ENCODE data around the gene EMC6. TPM values are rescaled to one million over a fixed set of nuclear protein-coding genes. Genes with fewer than 3 reads are reported as not detected.

EMC6 gene
- total RNA-seq, 1 experiment from 2014 or later = 62.4 TPM

DNA sequence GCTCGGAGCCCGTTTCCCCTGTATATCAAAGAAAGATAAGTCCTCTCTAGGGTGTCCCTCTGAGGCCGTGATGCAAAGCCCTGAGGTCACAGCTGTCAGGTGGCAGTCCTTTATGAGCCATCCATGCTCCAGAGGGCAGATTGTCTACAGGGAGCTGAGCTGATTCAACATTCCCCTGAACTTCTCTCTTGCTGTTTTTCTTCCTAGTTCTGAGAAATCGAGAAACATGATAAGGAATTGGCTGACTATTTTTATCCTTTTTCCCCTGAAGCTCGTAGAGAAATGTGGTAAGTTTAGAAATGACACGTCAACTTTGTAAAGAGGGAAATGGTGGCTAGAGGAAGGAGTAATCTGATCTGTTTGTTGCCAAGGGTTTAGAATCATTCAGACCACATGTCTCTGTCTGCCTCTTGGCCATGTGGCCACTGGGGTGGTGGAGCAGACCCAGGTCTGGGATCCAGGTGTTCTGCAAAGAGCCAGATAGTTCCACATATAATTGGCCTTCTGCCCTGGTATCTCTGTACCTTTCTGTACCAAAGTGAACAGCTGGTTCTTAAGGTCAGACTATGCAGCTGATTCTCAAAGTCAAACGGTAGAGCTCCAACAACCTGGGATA is 28.5 kb upstream of the EMC6 start (continued):
- TF ChIP-seq, protein P1, sequence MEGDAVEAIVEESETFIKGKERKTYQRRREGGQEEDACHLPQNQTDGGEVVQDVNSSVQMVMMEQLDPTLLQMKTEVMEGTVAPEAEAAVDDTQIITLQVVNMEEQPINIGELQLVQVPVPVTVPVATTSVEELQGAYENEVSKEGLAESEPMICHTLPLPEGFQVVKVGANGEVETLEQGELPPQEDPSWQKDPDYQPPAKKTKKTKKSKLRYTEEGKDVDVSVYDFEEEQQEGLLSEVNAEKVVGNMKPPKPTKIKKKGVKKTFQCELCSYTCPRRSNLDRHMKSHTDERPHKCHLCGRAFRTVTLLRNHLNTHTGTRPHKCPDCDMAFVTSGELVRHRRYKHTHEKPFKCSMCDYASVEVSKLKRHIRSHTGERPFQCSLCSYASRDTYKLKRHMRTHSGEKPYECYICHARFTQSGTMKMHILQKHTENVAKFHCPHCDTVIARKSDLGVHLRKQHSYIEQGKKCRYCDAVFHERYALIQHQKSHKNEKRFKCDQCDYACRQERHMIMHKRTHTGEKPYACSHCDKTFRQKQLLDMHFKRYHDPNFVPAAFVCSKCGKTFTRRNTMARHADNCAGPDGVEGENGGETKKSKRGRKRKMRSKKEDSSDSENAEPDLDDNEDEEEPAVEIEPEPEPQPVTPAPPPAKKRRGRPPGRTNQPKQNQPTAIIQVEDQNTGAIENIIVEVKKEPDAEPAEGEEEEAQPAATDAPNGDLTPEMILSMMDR (IDR thresholded peaks at IDR 0.05 in 2 of 3, conservative IDR thresholded peaks at IDR 0.05 in 1 of 3; ENCODE audit: borderline replicate concordance in 1 of 3, insufficient read depth in 1 of 3, low read depth in 2 of 3, low read length in 2 of 3) = no peak
- TF ChIP-seq, protein P2, sequence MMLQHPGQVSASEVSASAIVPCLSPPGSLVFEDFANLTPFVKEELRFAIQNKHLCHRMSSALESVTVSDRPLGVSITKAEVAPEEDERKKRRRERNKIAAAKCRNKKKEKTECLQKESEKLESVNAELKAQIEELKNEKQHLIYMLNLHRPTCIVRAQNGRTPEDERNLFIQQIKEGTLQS (IDR thresholded peaks at IDR 0.05) = no peak
- TF ChIP-seq SRF (IDR thresholded peaks at IDR 0.05; ENCODE audit: low read depth) (no peak), SIN3A (IDR thresholded peaks at IDR 0.05; ENCODE audit: low read depth) (no peak), CEBPB (IDR thresholded peaks at IDR 0.05; ENCODE audit: low read depth) (no peak), EGR1 (IDR thresholded peaks at IDR 0.05; ENCODE audit: low read depth) (no peak)
- TF ChIP-seq, protein P3, sequence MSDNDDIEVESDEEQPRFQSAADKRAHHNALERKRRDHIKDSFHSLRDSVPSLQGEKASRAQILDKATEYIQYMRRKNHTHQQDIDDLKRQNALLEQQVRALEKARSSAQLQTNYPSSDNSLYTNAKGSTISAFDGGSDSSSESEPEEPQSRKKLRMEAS (IDR thresholded peaks at IDR 0.05) = no peak

DNA sequence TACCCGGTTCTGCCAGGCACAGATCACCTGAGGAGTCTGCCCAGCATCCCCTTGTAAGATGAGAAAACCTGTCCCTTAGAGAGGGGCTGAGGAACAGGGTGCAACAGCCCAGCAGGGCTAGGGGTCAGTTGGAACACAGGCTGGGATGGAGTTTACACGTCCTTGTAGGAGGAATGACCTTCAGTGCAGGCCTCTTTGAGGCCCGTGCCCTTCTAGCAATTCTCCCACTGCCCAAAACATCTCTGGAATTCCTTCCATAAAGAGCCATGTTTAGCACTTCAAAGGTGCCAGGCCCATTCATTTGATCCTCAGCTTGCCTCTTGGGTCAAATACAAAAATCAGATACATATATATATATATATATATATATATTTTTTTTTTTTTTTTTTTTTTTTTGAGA is 27.6 kb upstream of the EMC6 start:
- Histone ChIP-seq H3K4me1 (ENCODE audit: control insufficient read depth in 1 of 2, insufficient read depth in 2 of 2, low read length in 2 of 2) (peaks cover 0 to 8% of the 10 kb centered on the region in 2 experiments; a peak in 1 of 4 replicates), H3K27me3 (ENCODE audit: insufficient read depth, low read length) (no peaks in the 10 kb centered on the region), H3K79me2 (ENCODE audit: insufficient read depth, low read length) (peaks cover under 1% of the 10 kb centered on the region; the same call in 1 of the 2 replicates), H3K9ac (ENCODE audit: low read length) (no peak overlapping the region), H3K9me2 (ENCODE audit: insufficient read depth) (no peaks in the 10 kb centered on the region), H3K4me2 (ENCODE audit: low read length) (no peak overlapping the region), H3K4me3 (replicated peaks in 1 of 2; ENCODE audit: low read depth in 1 of 2, low read length in 2 of 2) (no peak overlapping the region), H4K20me1 (ENCODE audit: insufficient read depth) (no peaks in the 10 kb centered on the region), H3K9me3 (ENCODE audit: control insufficient read depth in 1 of 2, insufficient read depth in 1 of 2, low read depth in 1 of 2, low read length in 2 of 2) (no peaks in the 10 kb centered on the region), H3K27ac (ENCODE audit: low read depth, low read length) (no peak overlapping the region), H3K36me3 (ENCODE audit: control insufficient read depth in 1 of 2, insufficient read depth in 2 of 2, low read length in 2 of 2) (no peaks in the 10 kb centered on the region), H2AFZ (ENCODE audit: low read depth, low read length, poor library complexity, severe bottlenecking) (no peak overlapping the region)
- ChIA-PET POLR2A (no interaction called here), CTCF (no interaction called here), RAD21 (ENCODE audit: low non-redundant PET in 1 of 2, low total read pairs in 2 of 2, uncharacterized antibody in 2 of 2, unreplicated experiment in 2 of 2) (no interaction called here)
- no TSS peak for BruUV-seq (replicated peaks)
- intact Hi-C loops (cut with micrococcal nuclease) = no loop called here
- DNase-seq (ENCODE audit: low read depth, low spot score) (no peak), ATAC-seq (no peak)
- no peak for TF ChIP-seq EZH2 (IDR thresholded peaks at IDR 0.05)
